Stomach (tissue), 9 donors: Measurements from ENCODE around the gene MXRA5. TPM values are rescaled to one million over a fixed set of nuclear protein-coding genes. Genes with fewer than 3 reads are reported as not detected.
A peak's percentile ranks its signal among the peaks of the same experiment; 100 is the strongest.
"Not testable (repeated sequence)": the region's sequence is repeated elsewhere in the genome, so short reads cannot be mapped to it uniquely, and the experiment has no call there.

Source experiments
- DNase-seq, 2 donors: peaks; one replicate each; pipeline versions ENCODE4 v3.0.0 to v3.0.0-alpha.2; 2013 to 2019
- H3K27ac ChIP-seq, 5 donors: fragments of 200-600 bp in 4 of 5; sonication (generic) in 4 of 5; one replicate each; pipeline ENCODE4 v1.5.1; 2013 to 2019; ENCODE audit warnings: mild to moderate bottlenecking in 1 of 5, moderate library complexity in 1 of 5
- H3K27me3 ChIP-seq, 3 donors: fragments of 200-600 bp; sonication (generic); one replicate each; pipeline ENCODE4 v1.5.1; 2017 to 2019; ENCODE audit warnings: mixed run types in 1 of 3
- H3K36me3 ChIP-seq, 4 donors: fragments of 200-600 bp; sonication (generic); 1 replicate in 3 of 4; 2 replicates in 1 of 4; pipeline ENCODE4 v1.5.1; 2016 to 2019
- H3K4me1 ChIP-seq, 4 donors: fragments of 200-600 bp; sonication (generic); one replicate each; pipeline ENCODE4 v1.5.1; 2016 to 2019
- H3K4me3 ChIP-seq, 4 donors: fragments of 200-600 bp; sonication (generic) in 3 of 4; one replicate each; pipeline ENCODE4 v1.5.1; 2016 to 2019; ENCODE audit warnings: mild to moderate bottlenecking in 1 of 4
- H3K9me3 ChIP-seq, 4 donors: fragments of 200-600 bp; sonication (generic); one replicate each; pipeline ENCODE4 v1.5.1; 2016 to 2019
- CTCF ChIP-seq, 7 experiments: fragments of 450-650 bp in 4 of 7; fragments of 200-600 bp in 3 of 7; sonication (generic) in 3 of 7; IDR thresholded peaks; one replicate each; pipeline ENCODE4 v1.5.1; 2016 to 2019; ENCODE audit warnings: antibody characterized with exemption in 7 of 7, control low read depth in 2 of 7, mild to moderate bottlenecking in 1 of 7
- EP300 ChIP-seq: sonication (generic); formaldehyde crosslinking; IDR thresholded peaks from one replicate; pipeline ENCODE4 v1.6.1; 2017; ENCODE audit warnings: antibody characterized with exemption
- POLR2A ChIP-seq, 4 donors: fragments of 450-650 bp; IDR thresholded peaks; one replicate each; pipeline ENCODE4 v1.6.1; 2016; ENCODE audit warnings: antibody characterized with exemption in 4 of 4, control low read depth in 2 of 4, mild to moderate bottlenecking in 1 of 4, moderate library complexity in 1 of 4
- POLR2AphosphoS5 ChIP-seq, 3 donors: sonication (generic); formaldehyde crosslinking; IDR thresholded peaks; one replicate each; pipeline ENCODE4 v1.6.1; 2016; ENCODE audit warnings: antibody characterized with exemption in 3 of 3
- WGBS, 5 donors: extraction: QIAGEN DNeasy Blood & Tissue Kit in 3 of 5; methylation state at CpG; one replicate each; pipeline versions ENCODE4 v1.1.5 to v1.1.7; 2013 to 2018; 5-methylcytosine and 5-hydroxymethylcytosine counted together
- intact Hi-C: fragments of 100-400 bp; cut with DNase I; formaldehyde crosslinking; loops from one replicate; pipeline ENCODE4 v1.15.1; 2023; ENCODE audit warnings: low total_unique reads
- polyA plus RNA-seq, 3 donors: library from polyadenylated mRNA; stranded (reverse); fragments of 200-250 nt; gene quantifications; one replicate each; pipeline ENCODE4 v1.2.3, GENCODE V29; 2013
- total RNA-seq, 5 donors: library from RNA; depleted of rRNA; stranded (reverse); fragments of >200 nt; gene quantifications; one replicate each; pipeline versions ENCODE4 v1.1.0 to v1.2.3, GENCODE V29; 2014 to 2016
- donor health status: healthy with polysubstance abuse.
- donor health status: Bipolar disorder and iron deficiency.
- donor health status: healthy.

MXRA5 gene
- total and polyA plus RNA-seq, 8 donors = 0.58 to 23.7 (median 5.6) TPM

- Histone ChIP-seq H3K9me3 (no peaks in the 10 kb centered on the region), H3K4me3 (no peak overlapping the region), H3K27me3 (no peaks in the 10 kb centered on the region), H3K27ac (no peak overlapping the region), H3K36me3 (no peaks in the 10 kb centered on the region), H3K4me1 (no peaks in the 10 kb centered on the region)
- TF ChIP-seq POLR2AphosphoS5 (IDR thresholded peaks at IDR 0.05) (no peak), CTCF (IDR thresholded peaks at IDR 0.05) (no peak), EP300 (no peak), POLR2A (IDR thresholded peaks at IDR 0.05) (no peak)
- intact Hi-C loops = no loop called here
- peak in 1 of 2 donors; percentile 35 for DNase-seq
- 56 to 69% (median 62%) methylated on average over 14 of the region's 14 CpGs for WGBS, 5 donors
Observed at GRCh38 chrX:3286196-3286945, 60.1 kb downstream of the MXRA5 start.

DNA sequence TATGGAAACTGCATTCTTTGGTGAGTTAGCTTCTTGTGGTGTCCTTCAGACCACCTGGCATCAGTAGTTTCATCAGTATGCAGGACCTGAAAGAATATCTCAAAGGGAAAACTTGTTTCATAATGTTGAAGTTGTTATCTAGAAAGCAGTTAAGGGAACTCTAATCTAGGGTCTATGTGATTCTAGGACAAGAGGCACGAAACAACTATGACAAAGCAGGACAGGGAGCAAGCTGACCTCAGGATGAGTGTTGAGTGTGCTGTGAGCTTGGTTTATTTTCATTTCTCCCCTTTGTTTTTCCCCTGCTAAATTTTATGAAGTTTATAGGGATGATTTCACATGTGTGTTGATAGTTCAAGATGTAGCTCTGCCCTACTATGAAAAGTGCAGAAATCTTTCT lies 65.7 kb downstream of the MXRA5 start:
- TF ChIP-seq EP300 (no peak), POLR2A (IDR thresholded peaks at IDR 0.05) (no peak), CTCF (IDR thresholded peaks at IDR 0.05) (no peak), POLR2AphosphoS5 (IDR thresholded peaks at IDR 0.05) (no peak)
- WGBS, 5 donors = 47 to 82% (median 68%) methylated on average over 1 of the region's 1 CpG
- H3K4me1 ChIP-seq = no peaks in the 10 kb centered on the region
- intact Hi-C loops = no loop called here
- peaks cover 0 to 15% (median 10%) of the 10 kb centered on the region in 4 donors for H3K9me3 ChIP-seq
- no peaks in the 10 kb centered on the region for H3K27me3 ChIP-seq
- no peaks in the 10 kb centered on the region for H3K36me3 ChIP-seq
- H3K27ac ChIP-seq = no peak overlapping the region
- H3K4me3 ChIP-seq = no peak overlapping the region
- no peak for DNase-seq

GRCh38 chrX:3273668-3274067 lies 72.8 kb downstream of the MXRA5 start:
- intact Hi-C loops = not testable (repeated sequence)

DNA sequence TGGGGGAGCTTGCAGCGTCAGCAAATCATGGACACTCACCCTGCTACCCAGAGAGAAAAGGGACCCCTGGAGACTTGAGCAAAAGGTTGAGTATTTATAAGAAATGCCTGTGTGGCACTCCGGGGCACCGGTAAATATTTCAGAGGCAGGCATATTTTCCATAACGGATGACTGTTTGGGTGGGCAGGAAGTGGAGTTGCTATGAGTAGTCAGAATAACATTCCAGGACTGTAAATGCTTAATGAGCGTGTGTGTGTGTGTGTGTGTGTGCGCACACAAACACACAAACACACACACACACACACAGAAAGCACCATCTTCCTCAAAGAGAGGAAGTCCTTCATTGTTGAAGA lies 74.6 kb downstream of the MXRA5 start:
- Histone ChIP-seq H3K27ac (no peak overlapping the region), H3K27me3 (no peaks in the 10 kb centered on the region), H3K36me3 (no peaks in the 10 kb centered on the region), H3K9me3 (peaks cover 0 to 6% (median 0%) of the 10 kb centered on the region in 4 donors), H3K4me3 (no peak overlapping the region), H3K4me1 (peaks cover 0 to 6% (median 3%) of the 10 kb centered on the region in 4 donors)
- peak in 1 of 2 donors; percentile 44 for DNase-seq
- 29 to 58% (median 44%) methylated on average over 6 of the region's 6 CpGs for WGBS, 5 donors
- no peak for TF ChIP-seq POLR2AphosphoS5 (IDR thresholded peaks at IDR 0.05)
- no peak for TF ChIP-seq POLR2A (IDR thresholded peaks at IDR 0.05)
- intact Hi-C loops = no loop called here

More at GRCh38 chrX:3273668-3274067, 72.8 kb downstream of the MXRA5 start:
- not testable (repeated sequence) for H3K27ac ChIP-seq, H3K9me3 ChIP-seq, H3K4me3 ChIP-seq, DNase-seq, H3K36me3 ChIP-seq, H3K4me1 ChIP-seq, H3K27me3 ChIP-seq
- 91 to 100% (median 96%) methylated on average over 1 of the region's 1 CpG for WGBS, 5 donors

GRCh38 chrX:3271183-3271833 lies 75.1 kb downstream of the MXRA5 start:
- peak in 1 of 2 donors; percentile 17 for DNase-seq
- WGBS, 5 donors = 27 to 66% (median 55%) methylated on average over 12 of the region's 12 CpGs
- no peaks in the 10 kb centered on the region for H3K27me3 ChIP-seq
- peaks cover 0 to 6% (median 0%) of the 10 kb centered on the region in 4 donors for H3K9me3 ChIP-seq
- intact Hi-C loops = no loop called here
- H3K27ac ChIP-seq = peak overlapping the region in 1 of 5 donors; percentile 26
- no peaks in the 10 kb centered on the region for H3K36me3 ChIP-seq
- no peak overlapping the region for H3K4me3 ChIP-seq
- peaks cover 0 to 6% (median 3%) of the 10 kb centered on the region in 4 donors for H3K4me1 ChIP-seq
- TF ChIP-seq POLR2AphosphoS5 (IDR thresholded peaks at IDR 0.05) (no peak), POLR2A (IDR thresholded peaks at IDR 0.05) (no peak), CTCF (IDR thresholded peaks at IDR 0.05) (no peak), EP300 (no peak)
